Measurements from ENCODE around the gene COA1. TPM values are rescaled to one million over a fixed set of nuclear protein-coding genes. Genes with fewer than 3 reads are reported as not detected.
"Not testable (repeated sequence)": the region's sequence is repeated elsewhere in the genome, so short reads cannot be mapped to it uniquely, and the experiment has no call there.

The COA1 gene
- total RNA-seq (152 and 159 TPM in 2 replicates), polyA plus RNA-seq (220 and 255 TPM in 2 replicates)

- TF ChIP-seq CTCF (IDR thresholded peaks at IDR 0.05; ENCODE audit: low read depth, low read length): peak; percentile 13
- Histone ChIP-seq H3K9me3 (ENCODE audit: low read depth) (no peaks in the 10 kb centered on the region), H3K27ac (peak within 1 kb of the TSS; percentile 94)
Observed at GRCh38 chr7:43729214-43729923, at the start of gene COA1. Gene COA1, minus strand, starts transcription at chr7:43729523. Its CDS starts 80,909 bp downstream, at chr7:43648614.

GRCh38 chr7:43778293-43779044 is 49.1 kb upstream of the COA1 start:
- not testable (repeated sequence) for H3K27me3 ChIP-seq; H3K4me1 ChIP-seq (ENCODE audit: low read depth); H3K27ac ChIP-seq; DNase-seq (ENCODE audit: low read depth in 1 of 2, low spot score in 1 of 2); H3K4me3 ChIP-seq; H3K36me3 ChIP-seq; H3K9me3 ChIP-seq (ENCODE audit: low read depth)

More at GRCh38 chr7:43729214-43729923, at the start of gene COA1:
- H3K4me3 ChIP-seq: peak within 1 kb of the TSS; percentile 65
- H3K4me1 ChIP-seq (ENCODE audit: low read depth): peaks cover 14% of the 10 kb centered on the region
- peak; percentile 92 to 95 for DNase-seq (ENCODE audit: low read depth in 1 of 2, low spot score in 1 of 2)
- no peaks in the 10 kb centered on the region for H3K27me3 ChIP-seq
- H3K36me3 ChIP-seq: no peaks in the 10 kb centered on the region

- not testable (repeated sequence) for H3K9me3 ChIP-seq (ENCODE audit: low read depth); H3K4me3 ChIP-seq; H3K27me3 ChIP-seq; H3K36me3 ChIP-seq; DNase-seq (ENCODE audit: low read depth in 1 of 2, low spot score in 1 of 2); H3K4me1 ChIP-seq (ENCODE audit: low read depth); H3K27ac ChIP-seq
Observed at GRCh38 chr7:43775255-43775654, 45.9 kb upstream of the COA1 start.

GRCh38 chr7:43773268-43773667 is 43.9 kb upstream of the COA1 start:
- not testable (repeated sequence) for H3K27ac ChIP-seq; H3K4me1 ChIP-seq (ENCODE audit: low read depth); H3K9me3 ChIP-seq (ENCODE audit: low read depth); H3K36me3 ChIP-seq; H3K27me3 ChIP-seq; H3K4me3 ChIP-seq; DNase-seq (ENCODE audit: low read depth in 1 of 2, low spot score in 1 of 2)

GRCh38 chr7:43771573-43771972 is 42.2 kb upstream of the COA1 start:
- H3K4me3 ChIP-seq: no peak overlapping the region
- TF ChIP-seq CTCF (IDR thresholded peaks at IDR 0.05; ENCODE audit: low read depth, low read length): no peak
- peaks cover 18% of the 10 kb centered on the region for H3K4me1 ChIP-seq (ENCODE audit: low read depth)
- no peaks in the 10 kb centered on the region for H3K9me3 ChIP-seq (ENCODE audit: low read depth)
- no peak for DNase-seq (ENCODE audit: low read depth in 1 of 2, low spot score in 1 of 2)
- H3K27ac ChIP-seq: no peak overlapping the region
- H3K36me3 ChIP-seq: no peaks in the 10 kb centered on the region
- no peaks in the 10 kb centered on the region for H3K27me3 ChIP-seq

GRCh38 chr7:43771128-43771527 is 41.8 kb upstream of the COA1 start:
- no peak for TF ChIP-seq CTCF (IDR thresholded peaks at IDR 0.05; ENCODE audit: low read depth, low read length)
- Histone ChIP-seq H3K9me3 (ENCODE audit: low read depth) (no peaks in the 10 kb centered on the region), H3K4me3 (no peak overlapping the region), H3K27me3 (no peaks in the 10 kb centered on the region), H3K27ac (no peak overlapping the region), H3K4me1 (ENCODE audit: low read depth) (peaks cover 21% of the 10 kb centered on the region), H3K36me3 (no peaks in the 10 kb centered on the region)
- DNase-seq (ENCODE audit: low read depth in 1 of 2, low spot score in 1 of 2): no peak
